Adipose tissue (tissue), 3 donors: ENCODE results near the gene UNC79. TPM values are rescaled to one million over a fixed set of nuclear protein-coding genes. Genes with fewer than 3 reads are reported as not detected.

Source experiments
- H3K27ac ChIP-seq: one replicate; pipeline ENCODE4 v1.5.1; 2013; ENCODE audit warnings: low read depth, low read length
- WGBS, 3 donors: extraction: QIAGEN DNeasy Blood & Tissue Kit; methylation state at CpG; one replicate each; pipeline ENCODE4 v1.1.7; 2013; 5-methylcytosine and 5-hydroxymethylcytosine counted together
- polyA plus RNA-seq, 3 donors: library from polyadenylated mRNA; stranded (reverse); fragments of 200-250 nt; gene quantifications; one replicate each; pipeline ENCODE4 v1.2.3, GENCODE V29; 2013
- donor health status: healthy with polysubstance abuse.
- donor health status: Bipolar disorder and iron deficiency.
- donor health status: healthy.

The UNC79 gene
- polyA plus RNA-seq, 3 donors: 0.10 to 0.63 (median 0.11) TPM

DNA sequence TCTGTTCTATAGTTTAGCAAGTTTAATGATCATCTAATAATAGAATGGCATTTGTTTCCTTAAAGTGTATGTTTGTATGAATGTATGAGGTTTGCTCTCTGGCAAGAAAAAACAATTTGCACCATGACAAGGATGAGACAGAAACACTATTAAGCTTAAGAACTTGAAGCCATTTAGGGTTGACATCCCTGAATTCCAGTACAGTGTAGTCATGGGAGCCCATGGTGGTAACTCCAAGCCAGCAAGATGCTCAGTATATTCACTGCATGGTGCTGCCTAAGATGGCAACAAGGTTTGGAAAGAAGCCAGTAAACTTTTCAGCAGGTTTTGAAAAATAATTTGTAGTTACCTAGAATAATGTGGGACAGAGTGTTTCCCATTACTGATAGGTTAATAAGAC is 198.9 kb downstream of the UNC79 start:
- no peak overlapping the region for H3K27ac ChIP-seq

DNA sequence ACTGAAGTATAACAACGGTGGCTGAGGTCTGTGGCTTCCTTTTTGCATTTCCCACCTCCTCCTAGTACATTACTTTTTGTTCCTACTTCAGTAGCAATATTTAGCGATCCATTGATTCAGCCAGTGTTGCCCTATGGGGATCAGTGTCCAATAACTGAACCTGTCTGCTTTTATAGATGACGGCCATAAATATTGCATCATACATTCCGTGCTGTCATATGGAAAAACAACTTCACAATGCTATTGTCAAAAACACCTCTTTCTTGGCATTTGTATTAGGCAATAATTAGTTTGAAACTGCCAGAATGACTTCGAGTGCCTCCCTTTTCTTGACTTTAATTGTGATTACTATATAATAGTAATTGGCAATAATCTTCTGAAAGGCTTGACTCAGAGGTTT is 208.1 kb downstream of the UNC79 start:
- 72 to 83% (median 75%) methylated on average over 5 of the region's 5 CpGs for WGBS, 3 donors
- no peak overlapping the region for H3K27ac ChIP-seq

DNA sequence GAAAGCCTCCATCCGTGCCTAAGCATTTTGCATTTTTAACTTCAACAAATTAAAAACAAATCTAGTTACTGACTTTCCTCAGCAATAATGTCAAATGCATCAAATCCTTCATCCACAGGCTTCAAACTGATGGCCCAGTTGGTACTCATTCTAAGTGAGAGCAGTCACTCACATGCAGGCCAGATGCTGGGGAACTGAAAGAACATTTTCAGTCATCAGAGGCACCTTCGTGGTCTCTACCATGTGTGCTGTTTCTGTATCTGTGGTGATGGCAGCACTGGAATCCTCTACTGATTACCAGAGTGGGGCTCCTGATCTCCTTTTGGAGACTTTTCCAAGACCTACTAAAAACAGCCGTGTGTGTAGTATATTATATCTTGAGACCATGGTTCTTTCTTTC is 212.4 kb downstream of the UNC79 start:
- no peak overlapping the region for H3K27ac ChIP-seq
- WGBS, 3 donors: 56 to 74% (median 72%) methylated on average over 3 of the region's 3 CpGs

DNA sequence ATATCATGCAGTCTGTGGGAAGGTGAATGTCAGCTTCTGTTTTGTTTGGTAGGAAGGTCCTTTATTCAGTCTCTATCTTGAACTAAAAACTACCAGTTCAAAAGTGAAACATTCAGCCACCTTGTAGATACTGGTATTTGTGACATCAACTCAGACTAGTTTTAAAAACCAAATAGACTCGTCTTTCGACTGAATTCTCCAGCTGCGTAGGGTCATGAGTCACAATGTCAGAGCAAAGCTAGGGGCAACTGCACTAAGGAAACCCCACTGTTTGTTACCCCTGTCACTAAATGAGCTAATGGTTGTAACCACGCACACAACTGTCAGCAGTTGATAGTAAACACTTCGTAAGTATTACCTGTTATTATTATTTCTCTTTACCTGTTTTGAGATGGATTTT is 212.9 kb downstream of the UNC79 start:
- no peak overlapping the region for H3K27ac ChIP-seq
- 85 to 88% (median 86%) methylated on average over 5 of the region's 5 CpGs for WGBS, 3 donors

DNA sequence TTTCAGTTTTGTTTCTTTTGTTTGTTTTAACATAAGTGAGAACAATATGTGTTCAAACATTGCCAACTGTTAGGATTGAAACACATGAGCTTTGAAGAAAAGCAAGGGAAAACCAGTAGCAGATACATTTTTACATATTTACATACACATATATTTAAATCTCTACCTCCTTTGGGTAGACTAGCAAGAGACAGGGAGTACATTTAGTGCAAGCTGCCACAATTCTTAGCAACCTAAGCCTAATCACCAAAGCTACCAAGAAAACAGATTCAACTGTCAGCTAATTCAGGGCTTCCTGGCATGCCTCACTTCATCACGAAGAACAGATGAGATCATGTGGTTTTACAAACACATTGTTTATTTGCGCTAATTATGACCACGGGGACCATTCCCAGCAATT is 214.5 kb downstream of the UNC79 start:
- WGBS, 3 donors: 58 to 71% (median 59%) methylated on average over 3 of the region's 3 CpGs
- no peak overlapping the region for H3K27ac ChIP-seq

DNA sequence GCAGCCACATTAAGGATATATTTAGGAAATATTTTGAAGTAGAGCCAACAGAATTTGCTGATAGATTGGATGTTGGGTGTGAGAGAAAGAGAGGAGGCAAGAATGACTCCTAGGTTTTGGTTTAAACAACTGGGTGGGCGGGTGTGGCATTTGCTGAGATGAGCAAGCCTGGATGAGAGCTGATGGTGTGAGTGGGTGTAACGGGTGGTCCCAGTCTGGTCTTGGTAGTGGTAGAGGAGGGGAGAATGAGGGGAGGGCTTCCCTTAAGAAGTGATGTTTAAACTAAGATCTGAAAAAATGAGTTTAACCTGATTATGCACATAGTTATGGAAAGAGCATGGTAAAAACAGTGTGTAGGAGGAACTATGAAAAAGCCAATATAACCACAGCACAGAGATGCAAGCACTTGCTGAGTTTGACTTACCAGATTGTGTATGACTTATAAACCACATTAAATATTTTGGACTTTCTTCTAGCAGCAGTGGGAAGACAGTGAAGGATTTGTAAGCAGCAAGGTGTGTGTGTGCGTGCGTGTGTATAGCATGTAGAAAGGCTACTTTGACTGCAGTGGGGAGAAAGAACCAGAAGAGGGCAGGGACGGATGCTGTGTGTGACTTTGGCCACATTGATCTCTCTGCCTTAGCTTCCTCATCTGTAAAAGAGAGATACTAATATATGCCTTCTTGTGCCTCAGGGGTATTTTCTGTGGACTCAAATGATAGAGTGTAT is 217.9 kb downstream of the UNC79 start:
- WGBS, 3 donors: 52 to 73% (median 54%) methylated on average over 5 of the region's 5 CpGs
- H3K27ac ChIP-seq: no peak overlapping the region

DNA sequence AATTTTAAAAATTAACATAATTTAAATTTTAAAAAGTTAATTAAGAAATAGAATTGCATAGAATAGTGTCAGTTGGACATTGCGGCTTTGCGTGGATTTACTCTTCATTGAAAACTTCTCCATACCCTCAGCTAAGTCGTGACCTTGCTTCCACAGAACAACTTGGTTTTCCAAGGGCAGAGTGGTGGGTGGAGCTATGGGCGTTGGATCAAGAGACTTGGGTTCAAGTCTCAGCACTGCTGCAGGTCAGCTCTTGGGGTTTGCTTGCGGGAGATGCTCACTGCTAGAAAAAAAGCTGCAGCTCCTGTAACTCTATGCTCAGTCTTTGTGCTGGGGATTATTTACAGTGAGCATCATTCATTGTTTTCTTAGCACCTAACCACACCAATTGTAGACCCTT is 223.9 kb downstream of the UNC79 start:
- WGBS, 3 donors: 75 to 90% (median 86%) methylated on average over 5 of the region's 5 CpGs
- no peak overlapping the region for H3K27ac ChIP-seq

DNA sequence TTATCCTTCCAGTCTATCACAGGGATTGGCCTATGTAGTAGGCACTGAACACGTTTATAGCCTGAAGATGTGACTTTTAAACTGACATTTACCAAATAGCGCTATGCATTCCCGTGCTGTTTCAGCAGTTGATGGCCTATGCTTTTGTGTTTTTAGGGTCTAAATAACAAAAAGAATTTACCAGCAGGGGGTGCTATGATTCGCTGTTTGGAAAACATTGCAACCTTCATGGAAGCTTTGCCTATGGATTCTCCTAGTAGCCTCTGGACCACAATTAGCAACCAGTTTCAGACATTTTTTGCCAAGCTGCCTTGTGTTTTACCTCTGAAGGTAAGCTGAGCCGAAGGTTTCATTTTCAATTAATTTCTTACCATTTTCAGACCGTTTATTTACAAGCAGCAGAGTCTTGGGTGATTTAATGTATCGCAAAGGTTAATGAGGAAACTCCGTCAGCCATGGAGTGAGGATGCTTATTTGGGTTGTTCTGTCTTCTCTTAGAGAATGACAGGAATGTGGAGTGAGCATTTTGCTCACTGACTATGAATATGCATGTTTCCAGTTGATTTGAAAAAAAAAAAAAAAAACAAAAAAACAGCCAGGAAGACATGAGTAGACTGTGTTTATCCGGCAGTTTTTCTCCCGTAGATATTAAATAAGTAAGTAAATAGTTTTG is 224.5 kb downstream of the UNC79 start:
- 37 to 52% (median 40%) methylated on average over 10 of the region's 10 CpGs for WGBS, 3 donors

DNA sequence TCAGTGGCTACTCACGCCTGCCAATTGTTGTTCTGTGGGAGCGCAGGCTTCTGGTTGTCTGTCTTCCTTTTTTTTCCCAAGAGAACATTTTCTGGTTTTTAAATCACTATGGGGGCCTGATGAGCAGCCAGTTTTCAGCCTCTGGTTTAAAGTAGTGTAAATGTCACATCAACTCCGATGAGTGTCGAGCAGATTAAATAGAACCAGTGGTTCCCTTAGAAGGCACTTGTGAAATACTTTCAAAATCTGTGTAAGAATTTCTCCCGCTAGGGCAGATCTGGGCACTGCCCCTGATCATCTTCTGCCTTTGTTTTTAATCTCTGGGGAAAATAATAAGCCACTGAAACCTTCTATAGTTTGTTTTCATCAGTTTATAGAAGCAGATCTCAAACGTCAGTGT is 227.1 kb downstream of the UNC79 start:
- 60 to 79% (median 64%) methylated on average over 6 of the region's 6 CpGs for WGBS, 3 donors
- H3K27ac ChIP-seq: no peak overlapping the region

More for the DNA sequence above, 224.5 kb downstream of the UNC79 start:
- no peak overlapping the region for H3K27ac ChIP-seq

DNA sequence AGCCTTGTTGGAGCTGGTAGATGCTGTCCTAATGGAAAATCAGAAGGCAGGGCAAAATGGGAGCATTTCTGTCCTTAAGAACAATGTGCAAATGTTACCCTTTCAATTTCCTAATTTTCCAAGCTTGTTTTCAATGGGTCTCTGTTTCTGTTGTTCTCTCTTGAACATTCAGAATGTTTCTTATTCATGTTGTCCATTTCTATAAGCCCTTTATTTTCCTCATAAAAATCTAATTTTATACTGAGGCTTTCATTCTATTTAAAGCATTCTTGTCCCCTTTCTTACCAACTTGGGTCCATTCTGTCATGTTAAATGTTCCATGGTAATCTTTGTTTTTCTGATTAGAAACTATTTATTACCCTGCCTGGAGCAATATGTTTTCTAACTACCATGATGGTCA is 232.6 kb downstream of the UNC79 start:
- H3K27ac ChIP-seq: no peak overlapping the region

DNA sequence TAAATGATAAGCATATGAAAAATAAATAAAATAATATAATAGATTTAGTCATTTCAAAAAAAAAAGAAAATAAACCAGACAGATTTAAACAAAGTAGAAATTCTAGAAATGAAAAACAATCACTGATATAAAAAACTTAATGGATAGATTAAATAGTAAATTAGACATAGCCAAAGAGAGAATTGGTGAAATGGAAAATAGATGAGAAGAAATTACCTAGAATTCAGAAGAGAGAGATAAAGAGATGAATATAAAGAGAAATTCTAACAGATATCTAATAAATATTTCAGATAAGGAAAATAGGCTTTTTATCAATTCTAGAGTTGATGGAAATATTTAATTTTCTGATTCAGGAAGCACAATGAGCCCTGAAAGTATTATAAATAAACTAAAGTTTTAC is 234.4 kb downstream of the UNC79 start:
- H3K27ac ChIP-seq: no peak overlapping the region

DNA sequence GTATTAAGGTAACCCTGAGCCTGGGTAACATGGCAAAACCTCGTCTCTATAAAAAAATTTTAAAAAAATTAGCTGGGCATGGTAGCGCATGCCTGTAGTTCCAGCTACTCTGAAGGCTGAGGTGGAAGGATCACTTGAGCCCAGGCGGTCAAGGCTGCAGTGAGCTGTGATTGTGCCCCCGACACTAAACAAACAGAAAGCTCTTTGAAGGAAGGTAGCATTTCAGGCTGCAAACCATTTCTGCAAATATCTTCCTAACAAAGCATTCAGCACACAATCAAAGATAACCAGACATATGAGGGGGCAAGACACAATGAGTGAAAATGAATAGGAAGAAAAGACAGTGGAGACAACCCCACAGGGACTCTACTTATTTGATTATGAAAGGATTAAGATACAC is 238.9 kb downstream of the UNC79 start:
- WGBS, 3 donors: 80 to 88% (median 86%) methylated on average over 4 of the region's 4 CpGs
- no peak overlapping the region for H3K27ac ChIP-seq

DNA sequence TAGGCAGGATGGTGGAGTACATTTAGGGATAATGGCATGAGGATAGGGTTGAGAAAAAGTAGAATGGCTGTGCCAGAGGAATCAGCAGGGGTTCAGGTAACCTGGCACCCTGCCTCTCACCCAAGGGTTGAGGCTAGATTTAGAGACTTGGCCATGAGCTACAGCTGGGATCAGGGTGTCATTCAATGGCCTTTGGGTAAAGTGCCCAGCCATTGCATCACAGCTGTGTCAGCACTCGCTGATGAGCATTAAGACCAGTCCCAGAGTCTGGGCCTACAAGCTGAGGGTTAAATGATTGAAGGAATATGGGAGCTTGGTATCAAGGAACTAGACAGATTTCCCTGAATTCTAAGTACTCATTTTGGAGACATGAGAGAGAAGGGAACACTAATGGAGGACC is 243.6 kb downstream of the UNC79 start:
- 90 to 100% (median 95%) methylated on average over 1 of the region's 1 CpG for WGBS, 3 donors
- H3K27ac ChIP-seq: no peak overlapping the region

DNA sequence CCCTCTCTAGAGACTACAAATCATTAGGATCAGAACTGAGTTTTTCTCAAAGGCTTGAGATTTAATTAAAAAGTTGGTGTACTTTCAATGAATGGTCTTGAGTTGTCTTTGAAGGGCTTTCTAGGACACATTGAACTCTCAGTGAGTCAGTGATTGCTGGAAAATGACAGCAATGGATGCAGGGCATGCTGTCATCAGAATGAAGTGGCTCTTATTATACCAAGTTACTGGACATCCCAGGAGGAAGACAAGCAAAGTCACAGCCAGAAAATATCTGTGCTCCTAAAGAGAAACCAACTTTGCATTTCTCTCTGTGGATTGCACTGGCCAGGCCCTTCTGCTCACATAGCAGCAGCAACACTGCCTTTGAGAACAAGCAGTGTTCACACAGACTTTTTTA is 244.9 kb downstream of the UNC79 start:
- H3K27ac ChIP-seq: no peak overlapping the region

DNA sequence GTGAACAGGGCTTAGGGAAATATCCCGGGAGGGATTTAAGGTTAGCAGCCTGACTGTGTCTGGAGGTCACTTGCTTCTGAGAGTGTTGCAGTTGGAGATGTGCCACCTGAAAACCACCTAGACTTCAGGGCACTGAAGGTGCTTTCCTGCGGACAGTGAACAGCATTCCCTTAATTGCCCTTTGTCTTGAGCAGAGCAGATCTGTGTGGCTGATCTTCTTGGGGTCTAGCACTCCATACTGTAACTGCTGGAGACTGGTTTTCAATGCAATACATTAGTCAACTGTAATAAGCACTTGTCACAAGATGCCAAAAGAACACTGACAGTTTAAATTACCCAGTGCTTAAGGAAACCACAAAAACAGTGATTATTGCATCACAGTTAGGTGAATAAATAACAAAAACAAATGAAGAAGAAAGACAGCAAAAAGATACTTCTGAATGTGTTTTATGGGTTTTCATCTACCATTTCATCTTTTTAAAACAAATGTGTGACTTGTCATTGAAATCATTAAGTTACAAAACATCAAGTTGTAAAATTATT is 245.7 kb downstream of the UNC79 start:
- 83 to 89% (median 89%) methylated on average over 2 of the region's 2 CpGs for WGBS, 3 donors
- no peak overlapping the region for H3K27ac ChIP-seq

DNA sequence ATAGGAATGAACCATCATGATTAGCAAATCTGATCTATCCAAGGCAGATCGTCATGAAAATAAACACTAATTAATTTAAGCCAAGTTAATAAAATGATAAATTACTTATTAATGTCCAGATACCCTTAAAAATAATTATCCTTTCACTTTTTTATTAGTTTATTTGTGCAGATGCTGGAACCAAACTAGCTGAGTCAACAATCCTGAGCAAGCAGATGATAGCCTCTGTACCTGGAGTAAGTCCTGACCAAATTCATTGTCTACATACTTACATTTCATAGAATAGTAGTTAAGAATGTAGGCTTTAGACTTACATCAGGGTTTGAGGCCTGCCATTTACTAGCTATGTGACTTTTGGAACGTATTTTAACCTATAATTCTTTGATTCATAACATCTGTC is 251.7 kb downstream of the UNC79 start:
- WGBS, 3 donors: 85 to 88% (median 86%) methylated on average over 2 of the region's 2 CpGs
- H3K27ac ChIP-seq: no peak overlapping the region

DNA sequence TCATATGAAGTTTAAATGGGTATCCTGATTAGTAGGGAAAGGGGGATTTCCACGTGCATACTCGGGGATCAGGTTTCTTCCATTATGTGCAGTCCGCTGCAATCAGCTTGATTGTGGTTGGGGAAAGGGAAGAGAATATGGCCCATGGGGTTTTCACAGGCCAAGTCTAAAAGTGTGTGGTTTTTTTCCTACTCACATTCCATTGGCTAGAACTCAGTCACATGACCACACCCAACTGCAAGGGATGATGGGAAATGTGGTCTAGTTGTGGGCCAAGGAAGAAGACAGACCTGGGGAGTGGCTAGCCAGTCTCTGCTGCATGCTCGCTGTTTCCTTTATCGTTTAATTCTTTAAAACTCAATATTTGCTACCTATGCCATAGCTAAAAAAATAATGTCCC is 252.5 kb downstream of the UNC79 start:
- 48 to 82% (median 57%) methylated on average over 5 of the region's 5 CpGs for WGBS, 3 donors
- no peak overlapping the region for H3K27ac ChIP-seq

DNA sequence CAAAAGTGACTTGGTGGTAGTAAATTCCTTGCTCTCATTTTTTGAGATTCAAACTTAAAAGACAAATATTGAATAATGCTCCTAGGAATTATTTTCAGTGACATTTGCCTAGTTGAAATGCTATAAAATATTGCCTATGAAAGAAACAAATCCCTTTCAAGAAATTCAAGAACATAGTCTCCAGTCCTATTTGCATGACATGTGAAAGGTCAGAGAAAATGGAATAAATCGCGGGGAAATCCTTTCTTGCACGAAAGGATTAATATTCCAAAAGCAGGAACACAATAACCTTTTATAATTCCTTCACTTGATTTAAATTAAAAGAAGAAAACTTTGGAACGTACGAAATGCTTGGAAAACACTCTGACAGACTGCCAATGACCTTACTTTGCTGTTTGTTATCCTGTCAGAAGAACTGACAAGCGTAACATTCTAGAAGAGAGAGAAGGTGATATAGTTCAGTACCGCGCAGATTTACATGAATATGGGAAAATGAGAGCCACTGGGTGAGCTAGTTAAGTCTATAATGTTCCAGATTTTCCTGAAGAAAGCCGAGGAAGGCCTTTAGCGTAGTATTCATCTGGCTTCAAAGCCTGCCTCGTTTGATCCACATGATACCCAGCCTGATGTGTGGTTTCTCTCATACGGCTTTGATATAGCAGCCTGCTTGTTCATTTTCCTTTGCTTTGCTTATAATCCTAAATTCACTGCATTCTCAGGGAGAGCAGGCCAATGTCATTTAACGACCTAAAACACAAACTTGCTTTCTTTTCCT is 254.6 kb downstream of the UNC79 start:
- WGBS, 3 donors: 84 to 86% (median 84%) methylated on average over 13 of the region's 13 CpGs
- H3K27ac ChIP-seq: no peak overlapping the region

DNA sequence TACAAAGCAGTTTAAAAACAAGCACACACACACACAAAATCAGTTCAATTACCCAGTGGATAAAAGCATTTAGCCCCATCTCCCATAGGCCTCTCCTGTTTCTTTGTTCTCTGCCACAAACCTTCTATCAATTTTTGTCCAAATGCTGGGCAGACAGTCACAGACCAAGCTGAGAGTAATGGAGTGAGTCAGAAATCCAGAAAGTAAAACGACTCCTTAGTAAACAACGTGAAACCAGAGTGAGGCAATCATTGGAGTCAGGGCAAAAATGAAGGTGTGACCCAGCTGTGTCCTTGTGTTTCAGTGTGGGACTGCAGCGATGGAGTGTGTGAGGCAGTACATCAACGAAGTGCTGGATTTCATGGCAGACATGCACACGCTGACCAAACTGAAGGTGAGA is 255.5 kb downstream of the UNC79 start:
- no peak overlapping the region for H3K27ac ChIP-seq
- 71 to 75% (median 73%) methylated on average over 5 of the region's 5 CpGs for WGBS, 3 donors
